ENCODE measurements around the gene CAMK4.

DNA sequence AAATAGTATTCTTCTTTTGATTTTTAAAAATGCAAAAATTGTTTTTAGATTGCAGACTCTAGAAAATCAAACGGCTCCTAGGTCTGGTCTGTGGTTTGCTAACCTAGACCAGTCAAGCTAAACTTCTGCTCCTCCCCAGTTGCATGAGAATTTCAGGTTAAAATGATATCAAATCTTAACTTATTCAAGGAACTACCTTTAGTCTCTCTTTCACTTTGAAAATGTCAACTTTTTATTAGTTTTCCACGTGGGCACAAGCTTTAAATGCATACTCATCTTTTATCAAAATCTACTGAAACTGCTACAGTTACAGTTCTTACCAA, 8.8 kb downstream of the CAMK4 start:
- TF ChIP-seq ZBTB7A (tag by site-specific recombination; IDR thresholded peaks at IDR 0.05; ENCODE audit: low read depth) (no peak), ZNF26 (tag by site-specific recombination; IDR thresholded peaks at IDR 0.05) (no peak), CTCF (tag by site-specific recombination; IDR thresholded peaks at IDR 0.05) (no peak), ZFP3 (tag by site-specific recombination; IDR thresholded peaks at IDR 0.05; ENCODE audit: low read depth) (no peak), PBX3 (CRISPR knock-in tag; IDR thresholded peaks at IDR 0.05) (no peak), ZNF596 (tag by site-specific recombination; IDR thresholded peaks at IDR 0.05) (no peak), ZBTB8A (tag by site-specific recombination; IDR thresholded peaks at IDR 0.05) (no peak), ZNF398 (tag by site-specific recombination; IDR thresholded peaks at IDR 0.05) (no peak), ZNF354C (tag by site-specific recombination; IDR thresholded peaks at IDR 0.05; ENCODE audit: borderline replicate concordance, low read depth) (no peak), ZBTB49 (tag by site-specific recombination; IDR thresholded peaks at IDR 0.05; ENCODE audit: low read depth) (no peak)
- TF ChIP-seq, protein P1, sequence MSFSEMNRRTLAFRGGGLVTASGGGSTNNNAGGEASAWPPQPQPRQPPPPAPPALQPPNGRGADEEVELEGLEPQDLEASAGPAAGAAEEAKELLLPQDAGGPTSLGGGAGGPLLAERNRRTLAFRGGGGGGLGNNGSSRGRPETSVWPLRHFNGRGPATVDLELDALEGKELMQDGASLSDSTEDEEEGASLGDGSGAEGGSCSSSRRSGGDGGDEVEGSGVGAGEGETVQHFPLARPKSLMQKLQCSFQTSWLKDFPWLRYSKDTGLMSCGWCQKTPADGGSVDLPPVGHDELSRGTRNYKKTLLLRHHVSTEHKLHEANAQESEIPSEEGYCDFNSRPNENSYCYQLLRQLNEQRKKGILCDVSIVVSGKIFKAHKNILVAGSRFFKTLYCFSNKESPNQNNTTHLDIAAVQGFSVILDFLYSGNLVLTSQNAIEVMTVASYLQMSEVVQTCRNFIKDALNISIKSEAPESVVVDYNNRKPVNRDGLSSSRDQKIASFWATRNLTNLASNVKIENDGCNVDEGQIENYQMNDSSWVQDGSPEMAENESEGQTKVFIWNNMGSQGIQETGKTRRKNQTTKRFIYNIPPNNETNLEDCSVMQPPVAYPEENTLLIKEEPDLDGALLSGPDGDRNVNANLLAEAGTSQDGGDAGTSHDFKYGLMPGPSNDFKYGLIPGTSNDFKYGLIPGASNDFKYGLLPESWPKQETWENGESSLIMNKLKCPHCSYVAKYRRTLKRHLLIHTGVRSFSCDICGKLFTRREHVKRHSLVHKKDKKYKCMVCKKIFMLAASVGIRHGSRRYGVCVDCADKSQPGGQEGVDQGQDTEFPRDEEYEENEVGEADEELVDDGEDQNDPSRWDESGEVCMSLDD (tag by site-specific recombination; IDR thresholded peaks at IDR 0.05): no peak
- TF ChIP-seq, protein P2, sequence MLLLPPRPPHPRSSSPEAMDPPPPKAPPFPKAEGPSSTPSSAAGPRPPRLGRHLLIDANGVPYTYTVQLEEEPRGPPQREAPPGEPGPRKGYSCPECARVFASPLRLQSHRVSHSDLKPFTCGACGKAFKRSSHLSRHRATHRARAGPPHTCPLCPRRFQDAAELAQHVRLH (tag by site-specific recombination; IDR thresholded peaks at IDR 0.05): no peak
- TF ChIP-seq, protein P3, sequence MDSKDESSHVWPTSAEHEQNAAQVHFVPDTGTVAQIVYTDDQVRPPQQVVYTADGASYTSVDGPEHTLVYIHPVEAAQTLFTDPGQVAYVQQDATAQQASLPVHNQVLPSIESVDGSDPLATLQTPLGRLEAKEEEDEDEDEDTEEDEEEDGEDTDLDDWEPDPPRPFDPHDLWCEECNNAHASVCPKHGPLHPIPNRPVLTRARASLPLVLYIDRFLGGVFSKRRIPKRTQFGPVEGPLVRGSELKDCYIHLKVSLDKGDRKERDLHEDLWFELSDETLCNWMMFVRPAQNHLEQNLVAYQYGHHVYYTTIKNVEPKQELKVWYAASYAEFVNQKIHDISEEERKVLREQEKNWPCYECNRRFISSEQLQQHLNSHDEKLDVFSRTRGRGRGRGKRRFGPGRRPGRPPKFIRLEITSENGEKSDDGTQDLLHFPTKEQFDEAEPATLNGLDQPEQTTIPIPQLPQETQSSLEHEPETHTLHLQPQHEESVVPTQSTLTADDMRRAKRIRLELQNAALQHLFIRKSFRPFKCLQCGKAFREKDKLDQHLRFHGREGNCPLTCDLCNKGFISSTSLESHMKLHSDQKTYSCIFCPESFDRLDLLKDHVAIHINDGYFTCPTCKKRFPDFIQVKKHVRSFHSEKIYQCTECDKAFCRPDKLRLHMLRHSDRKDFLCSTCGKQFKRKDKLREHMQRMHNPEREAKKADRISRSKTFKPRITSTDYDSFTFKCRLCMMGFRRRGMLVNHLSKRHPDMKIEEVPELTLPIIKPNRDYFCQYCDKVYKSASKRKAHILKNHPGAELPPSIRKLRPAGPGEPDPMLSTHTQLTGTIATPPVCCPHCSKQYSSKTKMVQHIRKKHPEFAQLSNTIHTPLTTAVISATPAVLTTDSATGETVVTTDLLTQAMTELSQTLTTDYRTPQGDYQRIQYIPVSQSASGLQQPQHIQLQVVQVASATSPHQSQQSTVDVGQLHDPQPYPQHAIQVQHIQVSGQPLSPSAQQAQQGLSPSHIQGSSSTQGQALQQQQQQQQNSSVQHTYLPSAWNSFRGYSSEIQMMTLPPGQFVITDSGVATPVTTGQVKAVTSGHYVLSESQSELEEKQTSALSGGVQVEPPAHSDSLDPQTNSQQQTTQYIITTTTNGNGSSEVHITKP (tag by site-specific recombination; IDR thresholded peaks at IDR 0.05): no peak
- TF ChIP-seq, protein P4, sequence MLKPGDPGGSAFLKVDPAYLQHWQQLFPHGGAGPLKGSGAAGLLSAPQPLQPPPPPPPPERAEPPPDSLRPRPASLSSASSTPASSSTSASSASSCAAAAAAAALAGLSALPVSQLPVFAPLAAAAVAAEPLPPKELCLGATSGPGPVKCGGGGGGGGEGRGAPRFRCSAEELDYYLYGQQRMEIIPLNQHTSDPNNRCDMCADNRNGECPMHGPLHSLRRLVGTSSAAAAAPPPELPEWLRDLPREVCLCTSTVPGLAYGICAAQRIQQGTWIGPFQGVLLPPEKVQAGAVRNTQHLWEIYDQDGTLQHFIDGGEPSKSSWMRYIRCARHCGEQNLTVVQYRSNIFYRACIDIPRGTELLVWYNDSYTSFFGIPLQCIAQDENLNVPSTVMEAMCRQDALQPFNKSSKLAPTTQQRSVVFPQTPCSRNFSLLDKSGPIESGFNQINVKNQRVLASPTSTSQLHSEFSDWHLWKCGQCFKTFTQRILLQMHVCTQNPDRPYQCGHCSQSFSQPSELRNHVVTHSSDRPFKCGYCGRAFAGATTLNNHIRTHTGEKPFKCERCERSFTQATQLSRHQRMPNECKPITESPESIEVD (tag by site-specific recombination; IDR thresholded peaks at IDR 0.05): no peak

Measured in HEK293 (cell line).